Activated gamma-delta T cell treated with Interleukin-2 at 50 U/mL for 16 hours (primary cell): ENCODE data around the gene CNOT11.
"Not testable (repeated sequence)": the region's sequence is repeated elsewhere in the genome, so short reads cannot be mapped to it uniquely, and the experiment has no call there.

Experiments used
- DNase-seq: peaks from one replicate; pipeline ENCODE4 v3.0.0-alpha.2; 2020

CNOT11 gene

DNA sequence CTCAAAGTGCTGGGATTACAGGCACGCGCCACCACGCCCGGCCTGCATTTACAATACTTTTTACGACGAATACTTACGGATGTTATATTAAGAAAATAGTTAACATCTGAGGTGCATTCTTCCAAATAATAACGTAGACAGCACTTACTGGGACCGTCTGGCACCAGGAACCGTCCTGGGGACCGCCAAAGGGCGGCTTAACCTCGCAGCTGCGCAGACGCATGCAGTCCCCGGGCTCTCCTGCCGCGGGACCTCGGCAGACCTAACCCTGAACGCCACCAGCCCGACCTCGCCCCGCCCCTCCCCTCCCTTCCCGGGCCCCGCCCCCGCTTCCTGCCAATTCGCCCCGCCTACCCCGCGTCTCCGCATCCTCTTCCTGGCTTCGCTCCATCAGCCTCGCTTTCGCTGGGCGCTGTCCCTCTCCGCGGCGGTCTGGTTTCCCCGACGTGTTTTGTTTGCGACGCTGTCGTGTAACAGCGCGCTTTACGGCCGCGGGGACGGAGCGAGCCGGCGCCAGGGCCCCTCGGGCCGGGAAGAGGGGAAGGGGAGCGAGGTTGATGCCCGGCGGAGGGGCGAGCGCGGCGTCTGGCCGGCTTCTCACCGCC is at the start of gene CNOT11:
Gene CNOT11, plus strand, starts transcription at position 479 of the 605 bp plus-strand sequence. Its CDS starts 79 bp downstream, at position 558.
- peak; percentile 99 for DNase-seq

DNA sequence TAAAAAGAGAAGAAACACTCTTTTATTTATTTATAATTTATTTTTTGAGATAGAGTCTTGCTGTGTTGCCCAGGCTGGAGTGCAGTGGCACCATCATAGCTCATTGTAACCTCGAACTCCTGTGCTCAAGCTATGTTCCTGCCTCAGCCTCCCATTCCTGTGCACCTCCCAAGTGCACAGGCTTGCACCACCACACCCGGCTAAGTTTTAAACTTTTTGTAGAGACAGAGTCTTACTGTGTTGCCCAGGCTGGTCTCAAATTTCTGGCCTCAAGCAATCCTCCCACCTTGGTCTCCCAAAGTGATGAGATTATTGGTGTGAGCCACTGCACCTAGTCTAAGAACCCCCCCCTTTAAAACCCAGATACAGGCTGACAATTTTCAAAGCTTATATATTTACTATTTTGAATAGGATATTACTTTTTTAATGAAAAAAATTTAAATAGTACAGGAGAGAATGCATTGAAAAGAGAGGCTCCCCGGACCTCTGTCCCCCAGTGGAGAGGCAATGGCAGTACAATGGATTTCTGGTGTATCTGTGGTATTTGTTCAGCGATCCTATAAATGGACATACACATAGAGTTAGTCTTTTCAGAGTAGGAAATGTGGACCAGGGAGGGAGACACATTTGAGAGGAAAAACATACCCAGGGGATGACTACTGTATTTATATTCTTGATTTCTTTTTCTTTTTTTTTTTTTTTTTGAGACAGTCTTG is 48.1 kb upstream of the CNOT11 start:
- no peak for DNase-seq

DNA sequence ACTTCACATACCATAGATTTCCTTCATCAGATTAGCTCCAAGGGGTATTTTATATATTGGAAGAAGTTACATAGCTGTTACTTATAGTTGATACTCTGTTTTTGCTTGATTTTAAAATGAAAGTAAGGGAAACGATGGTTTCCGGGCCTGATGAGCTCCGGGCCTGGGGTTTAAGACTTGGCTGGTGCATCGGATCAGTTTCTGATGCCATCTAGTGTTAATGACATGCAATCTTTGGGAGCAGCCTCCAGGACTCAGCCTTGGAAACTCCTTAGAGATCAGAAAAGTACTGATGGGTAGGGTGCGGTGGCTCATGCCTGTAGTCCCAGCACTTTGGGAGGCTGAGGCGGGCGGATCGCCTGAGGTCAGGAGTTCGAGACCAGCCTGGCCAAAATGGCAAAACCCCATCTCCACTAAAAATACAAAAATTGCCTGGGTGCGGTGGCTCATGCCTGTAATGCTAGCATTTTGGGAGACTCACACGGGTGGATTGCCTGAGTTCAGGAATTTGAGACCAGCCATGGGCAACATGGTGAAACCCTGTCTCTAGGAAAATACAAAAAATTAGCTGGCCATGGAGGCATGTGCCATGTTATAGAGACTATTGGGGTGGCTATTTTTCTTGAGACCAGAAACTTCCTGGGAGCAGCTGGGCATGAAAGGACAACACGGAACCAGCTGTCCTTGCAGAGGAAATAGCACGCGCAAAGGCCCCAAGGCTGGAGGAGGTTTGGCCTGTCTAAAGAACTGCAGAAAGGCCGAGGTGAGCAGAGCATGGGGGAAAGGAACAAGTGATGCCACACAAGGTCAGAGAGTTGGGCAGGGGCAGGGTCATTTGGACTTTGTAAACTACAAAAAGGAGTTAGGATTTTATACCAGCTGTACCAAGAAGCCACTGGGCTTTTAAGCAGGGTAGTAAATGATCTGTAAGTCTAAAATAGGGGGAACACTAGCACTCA is 46.9 kb upstream of the CNOT11 start:
- peak; percentile 17 for DNase-seq

DNA sequence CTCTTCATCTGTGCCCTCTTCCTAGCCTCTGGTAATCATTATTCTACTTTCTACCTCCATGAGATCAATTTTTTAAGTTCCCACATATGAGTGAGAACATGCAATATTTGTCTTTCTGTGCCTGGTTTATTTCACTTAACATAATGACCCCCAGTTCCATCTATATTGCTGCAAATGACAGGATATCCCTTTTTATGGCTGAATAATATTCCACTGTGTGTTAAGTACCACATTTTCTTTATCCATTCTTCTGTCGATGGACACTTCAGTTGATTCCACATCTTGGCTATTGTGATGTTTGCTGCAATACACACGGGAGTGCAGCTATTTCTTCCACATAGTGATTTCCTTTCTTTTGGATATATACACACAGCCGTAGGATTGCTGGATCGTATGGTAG is 43.9 kb upstream of the CNOT11 start:
- DNase-seq = no peak

DNA sequence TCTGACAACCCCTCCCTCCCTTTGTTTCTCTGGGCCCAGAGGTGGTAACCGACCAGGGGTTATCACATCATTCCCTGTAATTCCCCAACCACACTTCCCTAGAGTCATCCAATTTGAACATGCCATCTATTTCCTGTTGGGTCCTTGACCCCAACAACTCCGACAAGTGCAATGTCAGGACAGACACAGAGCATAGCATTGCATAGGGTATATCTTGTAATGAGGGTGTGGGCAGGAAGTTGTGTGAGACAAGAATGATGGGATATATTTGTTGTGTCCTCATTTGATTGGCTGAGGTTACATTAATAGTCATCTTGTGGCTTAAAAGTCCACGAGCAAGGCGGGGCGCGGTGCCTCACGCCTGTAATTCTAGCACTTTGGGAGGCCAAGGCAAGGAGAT is 33.4 kb upstream of the CNOT11 start:
- no peak for DNase-seq

DNA sequence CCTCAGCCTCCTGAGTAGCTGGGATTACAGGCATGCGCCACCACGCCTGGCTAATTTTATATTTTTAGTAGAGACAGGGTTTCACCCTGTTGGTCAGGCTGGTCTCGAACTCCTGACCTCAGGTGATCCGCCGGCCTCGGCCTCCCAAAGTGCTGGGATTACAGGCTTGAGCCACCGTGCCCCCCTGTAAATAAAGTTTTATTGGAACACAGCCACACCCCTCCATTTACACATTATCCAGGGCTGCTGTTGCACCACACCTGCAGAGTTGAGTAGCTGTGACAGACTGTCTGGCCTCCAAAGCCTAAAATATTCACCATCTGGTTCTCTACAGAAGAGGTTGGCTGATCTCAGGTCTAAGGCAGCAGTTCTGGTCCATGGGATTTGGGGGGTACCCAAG is 32.6 kb upstream of the CNOT11 start:
- not testable (repeated sequence) for DNase-seq

DNA sequence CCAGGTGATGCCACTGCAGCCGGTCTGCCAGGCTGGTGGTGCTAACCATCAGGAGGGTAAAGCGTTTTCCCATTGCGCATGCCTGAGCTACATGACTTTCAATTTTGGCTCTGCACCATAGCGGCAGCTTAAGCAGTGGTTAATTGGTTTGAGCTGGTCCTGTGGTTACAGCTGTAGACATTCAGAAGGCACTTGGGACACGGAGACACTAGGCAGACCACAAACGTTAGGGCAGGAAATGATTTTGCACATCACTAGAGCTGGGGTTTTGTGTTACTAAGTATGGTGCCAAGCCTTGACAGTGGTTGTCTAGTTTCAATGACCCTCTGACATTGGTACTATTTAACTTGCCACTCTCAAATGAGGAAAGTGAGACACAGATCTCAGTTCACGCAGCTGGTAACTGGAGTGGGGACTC is 28.9 kb upstream of the CNOT11 start:
- DNase-seq = peak; percentile 50

DNA sequence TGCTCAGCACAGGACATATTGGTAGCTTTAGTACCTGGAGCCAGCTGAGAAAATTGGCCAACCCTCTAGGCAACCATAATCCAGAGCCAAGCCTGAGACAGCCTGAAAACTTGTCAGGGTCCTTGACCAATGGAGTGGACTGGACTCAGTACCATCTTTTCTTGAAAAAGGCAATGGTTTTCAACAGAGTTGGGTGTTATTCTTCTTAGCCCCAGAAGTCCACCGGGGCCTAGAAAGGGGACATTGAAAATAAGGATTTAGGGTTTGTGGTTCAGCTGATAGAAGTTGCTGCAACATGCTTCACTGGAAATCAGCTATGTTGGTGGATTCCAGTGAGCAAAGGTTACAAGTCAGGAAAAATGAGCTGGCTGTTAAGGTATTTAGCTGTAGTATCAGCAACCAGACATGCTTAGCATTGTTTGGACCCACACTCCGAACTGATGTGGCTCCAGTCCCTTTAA is 22.1 kb upstream of the CNOT11 start:
- no peak for DNase-seq

DNA sequence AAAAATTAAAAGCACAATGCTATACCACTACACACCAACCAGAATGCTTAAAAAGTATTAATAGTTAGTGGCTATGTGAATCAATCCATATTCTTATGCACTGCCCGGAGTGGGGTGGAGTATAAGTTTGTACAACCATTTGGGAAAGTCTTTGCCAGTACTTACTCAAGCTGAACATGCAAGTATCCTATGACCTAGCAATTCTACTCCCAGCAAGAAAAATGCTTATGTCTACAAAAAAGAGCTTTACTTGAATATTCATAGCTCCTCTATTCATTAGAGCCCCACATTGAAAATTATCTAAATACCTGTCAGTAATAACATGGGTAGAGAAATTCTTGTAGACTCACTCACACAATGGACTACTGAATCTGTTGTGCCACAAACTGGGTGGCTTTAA is 21.4 kb upstream of the CNOT11 start:
- no peak for DNase-seq

DNA sequence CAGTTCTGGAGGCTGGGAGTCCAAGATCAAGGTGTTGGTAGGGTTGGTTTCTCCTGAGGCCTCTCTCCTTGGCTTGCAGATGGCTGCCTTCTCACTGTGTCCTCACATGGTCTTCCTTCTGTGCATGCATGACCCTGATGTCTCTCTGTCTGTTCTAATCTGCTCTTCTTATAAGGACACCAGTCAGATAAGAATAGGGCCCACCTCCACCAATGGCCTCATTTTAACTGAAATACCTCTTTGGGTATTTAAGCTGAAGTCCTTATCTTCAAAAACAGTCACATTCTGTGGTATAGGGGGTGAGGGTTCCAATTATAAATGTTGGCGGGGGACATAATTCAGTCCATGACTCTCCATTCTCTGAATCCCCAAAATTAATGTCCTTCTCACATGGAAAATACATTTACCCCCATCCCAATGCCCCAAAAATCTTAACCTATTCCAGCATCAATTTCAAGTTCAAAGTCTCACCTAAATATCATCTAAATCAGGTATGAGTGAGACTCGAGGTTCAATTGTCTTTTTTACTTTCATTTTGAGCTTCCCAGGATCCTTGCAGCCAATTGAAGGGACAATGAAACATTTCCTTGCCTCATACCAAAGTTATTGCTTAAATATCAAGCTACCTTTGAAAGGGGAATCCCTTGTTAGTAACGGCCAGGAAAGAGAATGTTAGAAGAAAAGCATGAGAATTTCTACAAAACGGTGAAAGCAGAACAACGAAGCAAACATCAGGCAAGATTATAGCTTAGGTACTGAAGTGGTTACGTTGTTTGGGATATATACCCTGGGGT is 20.6 kb upstream of the CNOT11 start:
- DNase-seq = no peak

DNA sequence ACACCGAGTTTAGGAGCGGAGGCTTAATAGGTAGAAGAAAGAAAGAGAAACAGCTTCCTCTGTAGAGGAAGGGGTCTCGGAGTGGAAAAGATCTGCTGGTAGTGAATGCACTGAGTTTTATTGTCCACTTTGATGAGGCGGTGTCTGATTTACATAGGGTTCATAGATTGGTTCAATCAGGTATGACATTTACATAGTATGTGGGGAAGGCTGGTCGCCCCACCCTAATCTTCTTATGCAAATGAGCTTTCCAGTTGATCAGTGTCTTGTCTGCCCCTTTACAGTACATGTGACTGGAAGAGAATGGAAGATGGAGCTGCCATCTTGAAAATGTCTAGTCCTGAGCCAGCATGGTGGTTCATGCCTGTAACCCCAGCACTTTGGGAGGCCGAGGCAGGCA is 19.9 kb upstream of the CNOT11 start:
- DNase-seq = no peak

DNA sequence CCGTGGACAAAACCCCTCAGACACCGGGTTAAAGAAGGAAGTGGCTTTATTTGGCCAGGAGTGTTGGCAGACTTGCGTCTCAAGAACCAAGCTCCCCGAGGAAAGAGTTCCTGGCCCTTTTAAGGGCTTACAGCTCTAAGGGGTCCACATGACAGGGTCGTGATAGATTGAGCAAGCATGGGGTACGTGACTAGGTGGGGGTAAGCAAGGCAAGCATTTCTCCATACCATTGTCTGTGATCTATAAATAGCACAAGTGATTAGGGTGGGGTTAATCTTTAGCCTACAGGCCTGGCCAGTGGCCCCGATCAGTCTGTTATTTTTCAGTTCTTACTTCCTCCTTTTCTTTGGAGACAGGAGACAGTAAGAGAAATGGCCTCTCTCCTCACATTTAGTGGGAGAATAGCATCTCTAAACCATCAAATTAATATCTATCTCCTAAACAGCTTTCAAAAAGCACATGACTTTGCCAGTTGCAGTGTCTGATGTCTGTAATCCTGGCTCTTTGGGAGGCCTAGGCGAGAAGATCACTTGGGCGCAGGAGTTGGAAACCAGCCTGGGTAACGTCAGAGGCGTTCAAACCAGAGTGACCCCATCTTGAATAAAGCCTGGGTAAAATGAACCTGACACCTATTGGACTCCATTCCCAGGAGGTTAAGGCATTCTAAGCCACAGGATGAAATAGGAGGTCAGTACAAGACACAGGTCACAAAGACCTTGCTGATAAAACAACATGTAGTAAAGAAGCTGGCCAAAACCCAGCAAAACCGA is 18.3 kb upstream of the CNOT11 start:
- DNase-seq = no peak

DNA sequence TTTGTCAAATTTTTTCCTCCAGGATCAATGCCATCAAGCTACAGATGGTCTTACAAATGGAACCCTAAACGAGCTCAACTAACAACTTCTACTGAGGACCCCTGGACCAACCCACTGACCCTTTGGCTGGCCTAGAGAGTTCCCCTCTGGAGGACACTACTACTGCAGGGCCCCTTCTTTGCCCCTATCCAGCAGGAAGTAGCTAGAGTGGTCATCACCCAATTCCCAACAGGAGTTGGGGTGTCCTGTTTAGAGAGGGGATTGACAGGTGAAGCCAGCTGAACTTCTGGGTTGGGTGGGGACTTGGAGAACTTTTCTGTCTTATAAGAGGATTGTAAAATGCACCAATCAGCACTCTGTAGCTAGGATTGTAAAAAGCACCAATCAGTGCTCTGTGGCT is 16.7 kb upstream of the CNOT11 start:
- DNase-seq = not testable (repeated sequence)

DNA sequence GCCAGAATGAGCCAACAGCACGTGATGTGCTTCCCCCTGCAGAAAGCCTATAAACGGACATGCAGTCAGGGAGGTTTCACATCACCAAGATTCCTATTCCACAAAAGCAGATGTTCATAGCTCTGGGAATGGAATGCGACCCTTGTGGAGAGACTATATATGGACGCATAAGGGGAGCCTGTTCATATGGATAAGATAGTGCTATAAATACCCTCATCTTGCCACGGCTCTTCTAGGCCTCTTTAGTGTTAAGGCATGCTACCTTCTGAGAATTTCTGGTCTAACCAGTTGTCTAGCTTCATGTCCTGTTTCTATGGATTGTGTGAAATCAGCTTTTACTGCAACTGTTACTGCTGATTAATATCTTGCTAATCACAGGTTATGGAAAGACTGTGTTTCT is 14.7 kb upstream of the CNOT11 start:
- DNase-seq = not testable (repeated sequence)

DNA sequence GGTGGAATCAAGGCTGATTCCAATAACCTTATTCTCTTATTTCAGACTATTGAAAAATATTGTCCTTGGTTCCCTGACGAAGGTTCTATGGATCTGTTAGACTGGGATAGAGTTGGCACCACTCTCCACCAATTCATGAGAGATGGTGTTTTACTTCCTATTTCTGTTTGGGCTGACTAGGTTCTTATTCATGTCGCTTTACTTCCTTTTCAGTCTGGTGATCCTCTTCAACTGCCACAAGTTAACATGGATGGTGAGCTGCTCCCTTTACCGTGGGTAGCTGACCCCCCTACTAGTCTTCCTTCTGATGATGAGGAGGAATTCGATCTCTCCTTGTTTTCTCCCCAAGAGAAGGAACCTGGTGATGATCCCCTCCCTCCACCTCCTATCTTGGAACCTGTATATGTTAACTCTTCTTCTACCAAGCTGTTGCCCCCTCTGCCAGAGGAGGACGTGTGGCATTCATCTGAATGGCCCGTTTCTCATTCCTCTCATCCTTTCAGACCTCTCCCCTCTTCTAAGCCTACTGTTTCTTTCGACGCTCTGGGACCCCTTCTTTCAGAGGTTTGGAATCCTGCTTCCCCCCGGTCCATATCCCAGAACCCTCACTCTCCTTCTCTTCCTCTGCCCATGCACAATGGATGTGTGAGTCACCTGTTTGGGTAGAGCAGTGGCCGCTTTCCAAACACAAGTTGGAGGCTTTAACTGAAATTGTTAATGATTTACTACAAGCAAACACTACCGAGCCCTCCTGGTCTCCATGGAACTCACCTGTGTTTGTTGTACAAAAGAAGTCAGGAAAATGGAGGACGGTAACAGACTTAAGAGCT is 13.5 kb upstream of the CNOT11 start:
- no peak for DNase-seq

DNA sequence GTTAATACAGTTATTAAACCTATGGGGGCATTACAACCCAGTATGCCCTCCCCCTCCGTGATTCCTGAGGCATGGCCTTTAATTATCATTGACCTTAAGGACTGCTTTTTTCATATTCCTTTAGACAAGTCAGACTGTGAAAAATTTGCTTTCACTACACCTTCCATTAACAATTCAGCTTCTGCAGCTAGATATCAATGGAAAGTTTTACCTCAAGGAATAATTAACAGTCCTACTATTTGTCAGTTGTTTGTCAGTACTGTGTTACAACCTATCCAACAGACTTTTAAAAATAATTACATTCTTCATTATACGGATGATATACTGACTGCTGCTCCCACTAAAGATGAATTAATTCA is 12.9 kb upstream of the CNOT11 start:
- not testable (repeated sequence) for DNase-seq

DNA sequence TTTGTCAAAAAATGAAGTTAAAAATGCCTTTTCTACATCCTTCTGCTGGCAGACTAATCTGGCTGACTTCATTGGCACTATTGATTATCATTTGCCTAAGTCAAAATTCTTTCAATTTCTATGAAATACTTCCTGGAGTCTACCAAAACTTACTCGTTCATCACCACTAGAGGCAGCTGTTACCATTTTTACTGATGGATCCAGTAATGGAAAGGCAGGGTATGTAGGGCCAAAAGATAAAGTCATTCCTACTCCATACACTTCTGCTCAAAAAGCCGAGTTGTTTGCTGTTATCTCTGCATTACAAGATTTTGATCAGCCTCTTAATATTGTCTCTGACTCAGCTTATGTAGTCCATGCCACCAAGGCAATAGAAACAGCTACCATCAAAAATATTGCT is 12.0 kb upstream of the CNOT11 start:
- DNase-seq = not testable (repeated sequence)

DNA sequence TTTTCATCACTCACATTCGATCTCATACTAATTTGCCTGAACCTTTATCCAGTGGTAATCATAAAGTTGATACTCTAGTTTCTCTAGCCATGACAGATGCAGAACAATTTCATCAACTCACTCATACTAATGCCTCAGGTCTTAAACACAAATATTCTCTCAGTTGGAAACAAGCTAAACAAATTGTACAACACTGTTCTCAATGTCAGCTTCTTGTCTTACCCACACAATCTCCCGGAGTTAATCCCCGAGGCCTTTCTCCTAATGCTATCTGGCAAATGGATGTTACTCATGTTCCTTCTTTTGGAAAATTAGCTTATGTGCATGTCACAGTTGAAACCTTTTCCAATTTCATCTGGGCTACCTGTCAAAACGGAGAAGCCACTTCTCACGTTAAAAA is 11.5 kb upstream of the CNOT11 start:
- DNase-seq = no peak

DNA sequence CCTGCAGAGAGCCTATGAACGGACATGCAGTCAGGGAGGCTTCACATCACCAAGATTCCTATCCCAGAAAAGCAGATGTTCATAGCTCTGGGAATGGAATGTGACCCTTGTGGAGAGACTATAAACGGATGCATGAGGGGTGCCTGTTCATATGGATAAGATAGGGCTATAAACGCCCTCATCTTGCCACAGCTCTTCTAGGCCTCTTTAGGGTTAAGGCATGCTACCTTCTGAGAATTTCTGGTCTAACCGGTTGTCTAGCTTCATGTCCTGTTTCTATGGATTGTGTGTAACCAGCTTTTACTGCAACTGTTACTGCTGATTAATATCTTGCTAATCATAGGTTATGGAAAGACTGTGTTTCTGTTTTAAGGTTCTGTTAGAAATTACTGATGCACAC is 8.3 kb upstream of the CNOT11 start:
- DNase-seq = not testable (repeated sequence)

DNA sequence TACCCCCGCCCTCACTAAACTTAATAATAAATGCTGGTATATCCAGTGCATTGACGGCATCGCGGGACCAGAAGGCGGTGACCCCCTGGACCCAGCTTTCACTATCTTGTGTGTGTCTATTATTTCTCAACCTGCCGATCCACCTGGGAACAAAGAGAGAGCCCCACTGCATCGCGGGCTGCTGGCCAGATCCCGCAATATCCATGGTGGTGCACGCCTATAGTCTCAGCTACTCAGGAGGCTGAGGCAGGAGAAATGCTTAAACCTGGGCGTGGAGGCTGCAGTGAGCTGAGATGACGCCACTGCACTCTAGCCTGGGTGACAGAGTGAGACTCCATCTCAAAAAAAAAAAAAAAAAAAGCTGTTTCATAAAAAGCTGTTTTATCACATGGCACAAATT is 7.8 kb upstream of the CNOT11 start:
- DNase-seq = not testable (repeated sequence)

DNA sequence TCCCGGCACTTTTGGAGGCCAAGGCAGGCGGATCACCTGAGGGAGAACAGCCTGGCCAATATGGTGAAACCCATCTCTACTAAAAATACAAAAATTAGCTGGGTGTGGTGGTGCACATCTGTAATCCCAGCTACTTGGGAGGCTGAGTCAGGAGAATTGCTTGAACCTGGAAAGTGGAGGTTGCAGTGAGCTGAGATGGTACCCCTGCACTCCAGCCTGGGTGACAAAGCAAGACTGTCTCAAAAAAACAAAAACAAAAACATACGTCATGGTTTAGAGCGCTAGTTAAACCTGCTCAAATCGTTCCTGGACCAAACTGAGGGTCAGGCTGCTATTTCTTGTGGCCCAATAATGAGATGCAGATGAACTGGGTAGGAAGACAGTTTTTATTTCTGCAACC is 7.2 kb upstream of the CNOT11 start:
- DNase-seq = not testable (repeated sequence)
